Kidney (tissue), 14 donors: ENCODE data around the gene TBC1D8. TPM values are rescaled to one million over a fixed set of nuclear protein-coding genes. Genes with fewer than 3 reads are reported as not detected.

ENCODE experiments used
- DNase-seq, 5 donors: peaks; one replicate each; pipeline ENCODE4 v3.0.0-alpha.2; 2013 to 2020
- FAIRE-seq: peaks from 2 replicates; lab custom pipeline; 2012; peaks lifted over from hg19 to GRCh38; lab: Jason Lieb, UNC
- H3K27ac ChIP-seq, 2 donors: one replicate each; pipeline ENCODE4 v1.7.0; 2013; ENCODE audit warnings: low read depth in 2 of 2, low read length in 2 of 2, inconsistent platforms in 1 of 2
- H3K27me3 ChIP-seq: one replicate; pipeline ENCODE4 v1.7.1; 2013; ENCODE audit warnings: low read length, inconsistent platforms; ENCODE audit not compliant: control insufficient read depth, insufficient read depth
- H3K36me3 ChIP-seq, 3 donors: one replicate each; pipeline versions ENCODE4 v1.7.0 to v1.7.1; 2013; ENCODE audit warnings: low read length in 3 of 3, control low read depth in 1 of 3, inconsistent platforms in 1 of 3; ENCODE audit not compliant: insufficient read depth in 3 of 3, control insufficient read depth in 2 of 3
- H3K4me1 ChIP-seq, 3 donors: one replicate each; pipeline versions ENCODE4 v1.7.0 to v1.7.1; 2013; ENCODE audit warnings: low read length in 3 of 3, inconsistent platforms in 1 of 3, low read depth in 1 of 3; ENCODE audit not compliant: control insufficient read depth in 2 of 3, insufficient read depth in 2 of 3
- H3K4me3 ChIP-seq, 3 donors: one replicate each; pipeline versions ENCODE4 v1.7.0 to v1.8.1; 2013; ENCODE audit warnings: low read length in 3 of 3, control low read depth in 1 of 3, inconsistent platforms in 1 of 3
- H3K9ac ChIP-seq, 3 donors: one replicate each; pipeline versions ENCODE4 v1.7.0 to v1.7.1; 2013; ENCODE audit warnings: low read length in 3 of 3, control low read depth in 1 of 3, inconsistent platforms in 1 of 3
- H3K9me3 ChIP-seq, 3 donors: one replicate each; pipeline versions ENCODE4 v1.7.0 to v1.7.1; 2013; ENCODE audit warnings: low read length in 3 of 3, control low read depth in 1 of 3, inconsistent platforms in 1 of 3; ENCODE audit not compliant: control insufficient read depth in 2 of 3, insufficient read depth in 1 of 3
- intact Hi-C: fragments of 100-400 bp; cut with DNase I; formaldehyde crosslinking; loops from one replicate; pipeline ENCODE4 v1.11.1; 2022
- polyA plus RNA-seq: library from polyadenylated mRNA; stranded (reverse); fragments of 350-450 nt; fragmentation: Illumina TruSeq; extraction: RNeasy Lipid Tissue Mini Kit (QIAGEN cat#74804); gene quantifications from one replicate; pipeline ENCODE4 v1.2.3, GENCODE V29; 2014; ENCODE audit warnings: low read depth, low replicate concordance; ENCODE audit not compliant: insufficient read depth
- total RNA-seq: library from RNA; stranded (reverse); fragmentation: NEBNext Ultra II Directional; extraction: Animal tissue kit (Norgen Biotek cat#: 25700); gene quantifications from one replicate; pipeline ENCODE4 v1.2.1, GENCODE V29; 2021
- TF ChIP-seq, protein P1 (sequence below): IDR thresholded peaks from 3 replicates; pipeline ENCODE4 v1.5.1; 2012; ENCODE audit warnings: mild to moderate bottlenecking, moderate library complexity, borderline replicate concordance; ENCODE audit not compliant: insufficient read depth; ENCODE audit errors: extremely low read depth
- donor health status: control.
- donor health status: control.
- donor health status: control.
- donor health status: control.
- donor health status: control.
- donor health status: DM: yes; HTN: yes; CAD: no.
- donor health status: Normal renal cell carcinoma (clear cell type).

TBC1D8 gene
- total and polyA plus RNA-seq, 2 donors from 2014 or later = 7.4 to 47.9 TPM

DNA sequence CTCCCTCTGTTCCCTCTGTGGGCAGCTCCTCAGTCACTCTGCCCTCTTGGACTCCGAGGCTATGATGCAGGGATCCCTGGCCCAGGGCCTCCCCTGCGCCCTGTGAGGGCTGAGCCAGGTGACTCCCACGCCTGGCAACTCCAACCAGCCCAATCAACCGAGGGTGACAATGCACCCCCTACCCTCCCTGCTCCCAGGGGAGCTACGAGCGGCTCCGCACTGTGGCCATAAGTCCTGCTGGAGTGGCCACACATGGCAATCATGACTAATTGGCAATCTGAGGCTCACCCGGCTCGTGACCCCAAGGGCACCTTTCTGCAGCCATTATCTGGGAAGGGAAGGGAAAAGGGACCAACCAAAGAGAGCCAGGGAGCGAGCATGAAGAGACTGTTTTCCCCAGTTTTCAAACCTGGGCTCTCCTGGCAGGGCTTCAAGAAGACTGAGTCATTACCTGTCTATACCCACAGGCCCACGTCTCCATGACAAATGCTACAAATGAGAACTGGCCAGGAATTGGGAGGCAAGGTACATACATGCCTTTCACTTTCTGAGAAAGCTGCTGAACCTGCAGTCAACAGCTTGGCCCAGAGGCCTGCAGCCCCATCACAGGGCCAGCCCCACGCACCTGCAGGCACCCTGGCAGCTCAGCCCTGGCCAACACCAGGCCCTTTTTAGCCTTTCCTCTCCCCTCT lies 104.0 kb downstream of the TBC1D8 start:
- no peaks in the 10 kb centered on the region for H3K9me3 ChIP-seq
- no peak for FAIRE-seq

DNA sequence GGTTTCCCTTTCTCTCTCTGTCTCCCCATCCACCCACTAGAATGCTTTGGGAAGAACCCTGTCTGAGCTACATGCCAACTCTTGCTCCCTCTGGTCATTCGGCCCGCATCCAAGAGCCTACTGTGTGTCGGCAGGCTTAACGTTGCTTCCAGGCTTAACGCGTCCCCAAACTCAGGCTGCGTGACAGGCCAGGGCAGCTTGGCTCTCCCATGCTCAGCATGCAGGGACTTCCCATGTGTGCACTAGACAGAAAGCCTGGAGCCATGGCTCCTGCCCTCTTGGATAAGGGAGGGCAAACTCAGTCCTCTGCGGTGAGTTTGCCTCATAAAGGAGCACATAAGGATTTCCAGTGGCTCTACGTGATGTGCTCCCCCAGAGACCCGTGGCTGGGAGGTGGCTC lies 105.9 kb downstream of the TBC1D8 start:
- FAIRE-seq (no peak), DNase-seq (no peak)
- TF ChIP-seq, protein P1, sequence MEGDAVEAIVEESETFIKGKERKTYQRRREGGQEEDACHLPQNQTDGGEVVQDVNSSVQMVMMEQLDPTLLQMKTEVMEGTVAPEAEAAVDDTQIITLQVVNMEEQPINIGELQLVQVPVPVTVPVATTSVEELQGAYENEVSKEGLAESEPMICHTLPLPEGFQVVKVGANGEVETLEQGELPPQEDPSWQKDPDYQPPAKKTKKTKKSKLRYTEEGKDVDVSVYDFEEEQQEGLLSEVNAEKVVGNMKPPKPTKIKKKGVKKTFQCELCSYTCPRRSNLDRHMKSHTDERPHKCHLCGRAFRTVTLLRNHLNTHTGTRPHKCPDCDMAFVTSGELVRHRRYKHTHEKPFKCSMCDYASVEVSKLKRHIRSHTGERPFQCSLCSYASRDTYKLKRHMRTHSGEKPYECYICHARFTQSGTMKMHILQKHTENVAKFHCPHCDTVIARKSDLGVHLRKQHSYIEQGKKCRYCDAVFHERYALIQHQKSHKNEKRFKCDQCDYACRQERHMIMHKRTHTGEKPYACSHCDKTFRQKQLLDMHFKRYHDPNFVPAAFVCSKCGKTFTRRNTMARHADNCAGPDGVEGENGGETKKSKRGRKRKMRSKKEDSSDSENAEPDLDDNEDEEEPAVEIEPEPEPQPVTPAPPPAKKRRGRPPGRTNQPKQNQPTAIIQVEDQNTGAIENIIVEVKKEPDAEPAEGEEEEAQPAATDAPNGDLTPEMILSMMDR = no peak
- Histone ChIP-seq H3K4me1 (peaks cover 0 to 2% (median 0%) of the 10 kb centered on the region in 3 donors), H3K36me3 (no peaks in the 10 kb centered on the region), H3K9ac (no peak overlapping the region), H3K27me3 (no peaks in the 10 kb centered on the region), H3K4me3 (no peak overlapping the region), H3K27ac (no peak overlapping the region), H3K9me3 (no peaks in the 10 kb centered on the region)
- intact Hi-C loops = no loop called here

More for the DNA sequence above, 104.0 kb downstream of the TBC1D8 start:
- Histone ChIP-seq H3K9ac (no peak overlapping the region), H3K27ac (peak overlapping the region; percentile 16 to 35), H3K27me3 (no peaks in the 10 kb centered on the region), H3K36me3 (no peaks in the 10 kb centered on the region), H3K4me1 (peaks cover 0 to 2% (median 0%) of the 10 kb centered on the region in 3 donors), H3K4me3 (no peak overlapping the region)
- intact Hi-C loops = no loop called here
- TF ChIP-seq, protein P1 = no peak
- peak in 4 of 5 donors; percentile 31 to 83 (median 42) for DNase-seq

DNA sequence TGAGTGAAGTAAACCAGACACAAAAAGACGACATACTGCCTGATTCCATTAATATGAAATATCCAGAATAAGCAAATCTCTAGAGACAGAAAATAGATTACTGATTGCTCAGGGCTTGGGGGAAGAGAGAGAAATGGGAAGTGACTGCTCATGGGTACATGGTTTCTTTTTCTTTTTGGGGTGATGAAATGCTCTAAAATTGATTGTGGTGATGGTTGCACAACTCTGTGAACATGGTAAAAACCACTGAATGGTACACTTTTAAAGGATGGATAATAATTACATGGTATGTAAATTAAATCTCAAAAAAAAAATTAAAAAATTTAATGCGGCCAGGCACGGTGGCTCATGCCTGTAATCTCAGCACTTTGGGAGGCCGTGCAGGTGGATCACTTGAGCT lies 109.8 kb downstream of the TBC1D8 start:
- no peak for FAIRE-seq
- H3K9ac ChIP-seq = no peak overlapping the region
- intact Hi-C loops = no loop called here
- H3K27me3 ChIP-seq = no peaks in the 10 kb centered on the region
- no peak overlapping the region for H3K27ac ChIP-seq
- H3K4me3 ChIP-seq = no peak overlapping the region
- no peaks in the 10 kb centered on the region for H3K4me1 ChIP-seq
- H3K36me3 ChIP-seq = peaks cover 2 to 11% (median 7%) of the 10 kb centered on the region in 3 donors
- no peak for DNase-seq
- H3K9me3 ChIP-seq = no peaks in the 10 kb centered on the region
- TF ChIP-seq, protein P1 = no peak
